Measurements from ENCODE around the gene FGD4. TPM values are rescaled to one million over a fixed set of nuclear protein-coding genes. Genes with fewer than 3 reads are reported as not detected.

The FGD4 gene
- total RNA-seq, 1 donor from 2014 or later, result 65.5 TPM

DNA sequence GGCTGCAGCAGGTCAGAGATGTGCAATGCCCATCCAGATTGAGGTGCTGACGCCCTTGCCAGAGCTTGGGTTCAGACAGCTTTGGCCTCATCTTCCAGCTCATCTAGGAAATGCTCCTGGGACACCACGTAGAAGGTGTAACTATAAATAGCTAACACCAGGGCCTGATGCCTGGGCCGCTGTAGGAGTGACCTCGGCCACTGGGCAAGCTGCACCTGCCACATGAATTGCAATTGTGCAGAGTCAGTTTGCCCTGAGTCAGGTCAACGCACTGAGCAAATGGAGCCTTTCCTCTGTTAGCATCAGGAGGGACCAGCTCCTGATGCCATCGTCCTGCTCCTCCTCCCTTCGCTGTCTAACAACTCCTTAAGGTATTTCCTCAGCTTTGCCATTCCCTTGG lies 262.3 kb downstream of the FGD4 start:
- Histone ChIP-seq H3K36me3 (no peaks in the 10 kb centered on the region), H3K4me1 (peaks cover 6% of the 10 kb centered on the region), H3K9me3 (no peaks in the 10 kb centered on the region), H3K27me3 (no peaks in the 10 kb centered on the region), H3K4me3 (no peak overlapping the region), H3K27ac (no peak overlapping the region)
- TF ChIP-seq, protein P1, sequence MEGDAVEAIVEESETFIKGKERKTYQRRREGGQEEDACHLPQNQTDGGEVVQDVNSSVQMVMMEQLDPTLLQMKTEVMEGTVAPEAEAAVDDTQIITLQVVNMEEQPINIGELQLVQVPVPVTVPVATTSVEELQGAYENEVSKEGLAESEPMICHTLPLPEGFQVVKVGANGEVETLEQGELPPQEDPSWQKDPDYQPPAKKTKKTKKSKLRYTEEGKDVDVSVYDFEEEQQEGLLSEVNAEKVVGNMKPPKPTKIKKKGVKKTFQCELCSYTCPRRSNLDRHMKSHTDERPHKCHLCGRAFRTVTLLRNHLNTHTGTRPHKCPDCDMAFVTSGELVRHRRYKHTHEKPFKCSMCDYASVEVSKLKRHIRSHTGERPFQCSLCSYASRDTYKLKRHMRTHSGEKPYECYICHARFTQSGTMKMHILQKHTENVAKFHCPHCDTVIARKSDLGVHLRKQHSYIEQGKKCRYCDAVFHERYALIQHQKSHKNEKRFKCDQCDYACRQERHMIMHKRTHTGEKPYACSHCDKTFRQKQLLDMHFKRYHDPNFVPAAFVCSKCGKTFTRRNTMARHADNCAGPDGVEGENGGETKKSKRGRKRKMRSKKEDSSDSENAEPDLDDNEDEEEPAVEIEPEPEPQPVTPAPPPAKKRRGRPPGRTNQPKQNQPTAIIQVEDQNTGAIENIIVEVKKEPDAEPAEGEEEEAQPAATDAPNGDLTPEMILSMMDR (IDR thresholded peaks at IDR 0.05), result no peak
- intact Hi-C loops (cut with DNase I), result no loop called here
- DNase-seq, result no peak
- no peak for ATAC-seq

DNA sequence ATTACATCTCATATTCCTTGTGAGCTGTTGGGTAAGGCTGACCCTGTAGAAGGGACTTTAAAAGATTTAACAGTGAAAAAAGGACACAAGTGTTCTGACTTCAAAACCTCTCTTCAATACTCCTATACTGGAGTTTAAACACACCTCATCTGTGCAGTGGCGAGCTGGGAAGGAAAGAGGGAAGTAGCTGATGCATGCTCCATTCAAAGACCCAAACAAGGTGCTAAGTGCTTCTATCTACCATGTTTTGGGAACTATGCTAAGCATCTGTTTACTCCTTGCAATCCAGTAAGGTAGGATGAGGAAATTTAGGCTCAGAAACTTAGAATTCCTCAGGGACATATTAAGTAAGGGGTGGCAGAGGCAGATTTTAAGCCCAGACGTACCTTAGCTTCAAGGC lies 263.3 kb downstream of the FGD4 start:
- Histone ChIP-seq H3K4me3 (no peak overlapping the region), H3K27me3 (no peaks in the 10 kb centered on the region), H3K9me3 (no peaks in the 10 kb centered on the region), H3K27ac (no peak overlapping the region), H3K36me3 (no peaks in the 10 kb centered on the region), H3K4me1 (peaks cover 6% of the 10 kb centered on the region)
- no peak for ATAC-seq
- intact Hi-C loops (cut with DNase I), result no loop called here
- TF ChIP-seq, protein P1 (IDR thresholded peaks at IDR 0.05), result no peak
- DNase-seq, result no peak

DNA sequence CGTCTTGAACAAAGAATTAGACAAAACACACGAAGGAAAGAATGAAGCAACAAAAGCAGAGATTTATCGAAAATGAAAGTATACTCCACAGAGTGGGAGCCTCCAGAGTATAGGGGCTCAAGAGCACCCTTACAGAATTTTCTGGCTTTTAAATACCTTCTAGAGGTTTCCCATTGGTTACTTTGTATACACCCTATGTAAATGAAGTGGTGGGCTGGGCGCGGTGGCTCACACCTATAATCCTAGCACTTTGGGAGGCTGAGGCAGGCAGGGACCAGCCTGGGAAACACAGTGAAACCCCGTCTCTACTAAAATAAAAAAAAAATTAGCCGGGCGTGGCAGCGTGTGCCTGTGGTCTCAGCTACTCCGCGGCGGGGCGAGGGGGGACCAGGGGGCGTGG lies 266.7 kb downstream of the FGD4 start:
- TF ChIP-seq, protein P1 (IDR thresholded peaks at IDR 0.05), result no peak
- Histone ChIP-seq H3K27me3 (no peaks in the 10 kb centered on the region), H3K4me3 (peak overlapping the region; percentile 17), H3K9me3 (peaks cover 3% of the 10 kb centered on the region), H3K36me3 (no peaks in the 10 kb centered on the region), H3K4me1 (no peaks in the 10 kb centered on the region), H3K27ac (no peak overlapping the region)
- DNase-seq (no peak), ATAC-seq (no peak)
- intact Hi-C loops (cut with DNase I), result no loop called here

DNA sequence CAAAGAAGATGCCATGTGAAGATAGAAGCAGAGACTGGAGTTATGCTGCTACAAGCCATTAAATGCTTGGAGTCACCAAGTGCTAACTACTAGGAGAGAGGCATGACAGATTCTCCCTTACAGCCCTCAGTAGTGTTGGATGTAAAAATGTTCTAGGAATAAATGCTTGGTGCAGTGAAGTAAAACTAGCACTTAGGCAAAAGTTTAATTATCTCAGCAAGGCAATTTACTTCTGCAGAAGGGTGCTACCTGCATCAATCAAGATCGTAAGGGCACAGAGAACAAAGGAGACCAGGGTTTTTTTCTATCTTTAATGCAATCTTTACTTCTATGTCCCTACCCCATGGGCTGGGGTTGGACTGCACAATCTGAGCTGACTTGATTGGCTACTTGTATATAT lies 270.2 kb downstream of the FGD4 start:
- no peaks in the 10 kb centered on the region for H3K36me3 ChIP-seq
- intact Hi-C loops (cut with DNase I), result no loop called here
- no peak overlapping the region for H3K27ac ChIP-seq
- H3K4me1 ChIP-seq, result no peaks in the 10 kb centered on the region
- TF ChIP-seq, protein P1 (IDR thresholded peaks at IDR 0.05), result no peak
- DNase-seq (no peak), ATAC-seq (no peak)
- H3K4me3 ChIP-seq, result no peak overlapping the region
- H3K9me3 ChIP-seq, result peaks cover 3% of the 10 kb centered on the region
- no peaks in the 10 kb centered on the region for H3K27me3 ChIP-seq

DNA sequence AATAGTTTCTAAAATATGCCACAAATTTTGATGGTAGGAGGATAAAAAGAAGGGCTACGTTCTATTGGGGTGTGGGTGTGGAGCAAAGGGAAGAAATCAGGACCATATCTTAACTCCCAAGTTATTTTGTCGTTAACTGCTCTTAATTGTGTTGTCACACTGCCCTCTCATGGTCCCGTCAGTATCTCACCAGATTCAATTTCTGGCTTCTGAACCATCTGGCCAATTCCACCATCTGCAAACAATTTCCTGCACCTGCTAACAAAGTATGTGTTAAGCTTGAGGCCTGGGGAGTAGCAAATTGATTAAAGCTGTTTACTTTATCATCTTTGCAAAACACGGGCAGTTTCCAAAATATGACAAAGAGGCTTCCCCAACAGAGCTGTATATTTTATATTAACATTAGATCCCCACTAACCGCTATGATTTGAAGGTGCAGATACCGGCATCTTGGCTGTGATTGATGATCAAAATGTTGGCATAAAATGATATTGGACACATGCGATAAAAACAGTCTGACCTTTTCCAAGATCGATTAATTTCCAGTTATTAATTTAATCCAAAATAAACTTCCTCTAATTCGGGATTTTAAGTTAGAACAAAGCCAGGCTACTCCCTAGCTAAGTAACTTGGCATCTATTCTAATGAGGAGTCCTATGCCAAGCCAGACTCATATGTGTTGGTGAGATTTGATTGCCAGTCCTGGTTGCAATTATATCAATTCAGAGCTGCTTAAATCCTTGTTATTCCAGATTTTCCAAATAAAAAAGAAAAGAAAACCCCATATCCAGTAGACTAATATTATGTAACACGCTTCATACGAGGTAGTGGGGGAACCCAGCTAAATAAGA lies 272.8 kb downstream of the FGD4 start:
- H3K4me1 ChIP-seq, result no peaks in the 10 kb centered on the region
- peak; percentile 77 for ATAC-seq
- H3K27me3 ChIP-seq, result no peaks in the 10 kb centered on the region
- H3K9me3 ChIP-seq, result peaks cover 3% of the 10 kb centered on the region
- no peak for DNase-seq
- no peak overlapping the region for H3K4me3 ChIP-seq
- TF ChIP-seq, protein P1 (IDR thresholded peaks at IDR 0.05), result peak; percentile 55
- intact Hi-C loops (cut with DNase I), result loop anchor here (10.0 kb wide), 1 partner anchor 307 kb away; no protein-coding TSS in a partner anchor
- H3K36me3 ChIP-seq, result no peaks in the 10 kb centered on the region
- no peak overlapping the region for H3K27ac ChIP-seq

All from upper lobe of right lung (tissue), 1 donor.